GM19035 (cell line): ENCODE measurements around the gene BCL3.
"Not testable (repeated sequence)": the region's sequence is repeated elsewhere in the genome, so short reads cannot be mapped to it uniquely, and the experiment has no call there.

Source experiments
- ATAC-seq: cut with Tn5 transposase; IDR thresholded peaks from one replicate; pipeline ENCODE4 v1.9.1; 2021; ENCODE audit not compliant: unreplicated experiment

BCL3 gene

GRCh38 chr19:44720945-44721344 is 27.6 kb upstream of the BCL3 start:
- no peak for ATAC-seq

GRCh38 chr19:44721369-44721768 is 27.1 kb upstream of the BCL3 start:
- not testable (repeated sequence) for ATAC-seq

GRCh38 chr19:44722131-44723121 is 26.1 kb upstream of the BCL3 start:
- ATAC-seq = no peak

GRCh38 chr19:44723299-44723951 is 25.1 kb upstream of the BCL3 start:
- no peak for ATAC-seq

GRCh38 chr19:44723952-44724319 is 24.6 kb upstream of the BCL3 start:
- no peak for ATAC-seq

- no peak for ATAC-seq
Measured at GRCh38 chr19:44725251-44725650, 23.3 kb upstream of the BCL3 start.

GRCh38 chr19:44725684-44726083 is 22.8 kb upstream of the BCL3 start:
- ATAC-seq = no peak

GRCh38 chr19:44726465-44726864 is 22.0 kb upstream of the BCL3 start:
- no peak for ATAC-seq

GRCh38 chr19:44728178-44728577 is 20.3 kb upstream of the BCL3 start:
- ATAC-seq = no peak

GRCh38 chr19:44729516-44730033 is 18.9 kb upstream of the BCL3 start:
- ATAC-seq = no peak

- ATAC-seq = no peak
Measured at GRCh38 chr19:44731081-44731480, 17.4 kb upstream of the BCL3 start.

GRCh38 chr19:44731622-44732021 is 16.9 kb upstream of the BCL3 start:
- ATAC-seq = no peak

- ATAC-seq = no peak
Measured at GRCh38 chr19:44732235-44733014, 16.1 kb upstream of the BCL3 start.

GRCh38 chr19:44734357-44734756 is 14.2 kb upstream of the BCL3 start:
- no peak for ATAC-seq

- ATAC-seq = no peak
Measured at GRCh38 chr19:44735011-44735410, 13.5 kb upstream of the BCL3 start.

GRCh38 chr19:44737238-44738071 is 11.1 kb upstream of the BCL3 start:
- ATAC-seq = no peak

GRCh38 chr19:44738136-44738535 is 10.4 kb upstream of the BCL3 start:
- ATAC-seq = no peak

- ATAC-seq = no peak
Measured at GRCh38 chr19:44738603-44739558, 9.6 kb upstream of the BCL3 start.

- no peak for ATAC-seq
Measured at GRCh38 chr19:44740351-44740824, 8.1 kb upstream of the BCL3 start.
